AG09309 (cell line): ENCODE data around the gene TMEM266.

Experiments
- DNase-seq: peaks from one replicate; pipeline ENCODE4 v3.0.0-alpha.2; 2010; ENCODE audit warnings: low read depth
- H3K4me3 ChIP-seq: 2 replicates; pipeline ENCODE4 v1.5.1; 2011; ENCODE audit warnings: mild to moderate bottlenecking, low read depth, low read length, moderate library complexity; ENCODE audit not compliant: control insufficient read depth
- TF ChIP-seq, protein P1 (sequence below): IDR thresholded peaks from 2 replicates; pipeline ENCODE4 v1.5.1; 2011; ENCODE audit warnings: mild to moderate bottlenecking, low read depth, low read length, inconsistent platforms; ENCODE audit not compliant: insufficient read depth, control insufficient read depth; ENCODE audit errors: missing control alignments

Gene TMEM266

DNA sequence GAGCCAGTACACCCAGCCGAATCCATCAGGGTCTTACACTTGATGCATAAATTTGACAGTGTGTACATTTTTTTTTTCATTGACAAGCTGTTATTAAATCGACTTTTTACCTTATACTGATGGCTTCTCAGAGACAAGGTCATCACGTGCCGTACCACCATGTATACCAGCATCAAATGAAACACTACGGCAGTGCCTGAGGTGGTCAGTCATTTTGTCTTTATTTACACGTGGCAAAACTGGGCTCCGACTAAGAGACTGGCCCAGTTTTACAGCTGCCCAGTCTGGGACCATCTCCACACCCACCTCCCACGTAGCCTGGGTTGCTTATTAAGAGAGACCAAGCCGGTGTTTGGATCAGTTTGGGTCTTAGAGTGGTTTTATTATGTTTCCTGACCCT, 57.4 kb downstream of the TMEM266 start:
- H3K4me3 ChIP-seq, result no peak overlapping the region
- DNase-seq, result no peak
- TF ChIP-seq, protein P1, sequence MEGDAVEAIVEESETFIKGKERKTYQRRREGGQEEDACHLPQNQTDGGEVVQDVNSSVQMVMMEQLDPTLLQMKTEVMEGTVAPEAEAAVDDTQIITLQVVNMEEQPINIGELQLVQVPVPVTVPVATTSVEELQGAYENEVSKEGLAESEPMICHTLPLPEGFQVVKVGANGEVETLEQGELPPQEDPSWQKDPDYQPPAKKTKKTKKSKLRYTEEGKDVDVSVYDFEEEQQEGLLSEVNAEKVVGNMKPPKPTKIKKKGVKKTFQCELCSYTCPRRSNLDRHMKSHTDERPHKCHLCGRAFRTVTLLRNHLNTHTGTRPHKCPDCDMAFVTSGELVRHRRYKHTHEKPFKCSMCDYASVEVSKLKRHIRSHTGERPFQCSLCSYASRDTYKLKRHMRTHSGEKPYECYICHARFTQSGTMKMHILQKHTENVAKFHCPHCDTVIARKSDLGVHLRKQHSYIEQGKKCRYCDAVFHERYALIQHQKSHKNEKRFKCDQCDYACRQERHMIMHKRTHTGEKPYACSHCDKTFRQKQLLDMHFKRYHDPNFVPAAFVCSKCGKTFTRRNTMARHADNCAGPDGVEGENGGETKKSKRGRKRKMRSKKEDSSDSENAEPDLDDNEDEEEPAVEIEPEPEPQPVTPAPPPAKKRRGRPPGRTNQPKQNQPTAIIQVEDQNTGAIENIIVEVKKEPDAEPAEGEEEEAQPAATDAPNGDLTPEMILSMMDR, result no peak

GRCh38 chr15:76118767-76119166, 59.0 kb downstream of the TMEM266 start:
- DNase-seq, result no peak
- H3K4me3 ChIP-seq, result no peak overlapping the region
- TF ChIP-seq, protein P1, result no peak

DNA sequence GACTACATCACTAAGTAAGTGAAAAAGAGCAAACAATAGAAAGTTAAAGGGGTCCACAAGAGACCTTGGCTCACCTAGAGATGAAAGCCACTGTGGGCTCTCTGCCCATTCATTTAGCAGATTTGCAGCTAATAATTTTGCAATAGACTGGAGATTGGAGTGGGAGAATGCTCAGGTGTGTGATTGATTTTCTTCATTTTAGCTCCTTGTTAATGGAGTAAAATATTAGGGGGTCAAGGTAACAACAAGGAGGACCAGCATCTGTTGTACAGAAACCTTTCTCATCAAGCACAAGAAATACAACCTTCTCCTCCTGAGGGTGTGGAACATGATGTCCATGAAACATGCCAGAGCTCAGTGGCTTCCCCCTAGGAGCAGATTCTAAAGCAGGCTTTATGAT, 63.2 kb downstream of the TMEM266 start:
- no peak overlapping the region for H3K4me3 ChIP-seq
- TF ChIP-seq, protein P1, result no peak
- no peak for DNase-seq

GRCh38 chr15:76127169-76127568, 67.4 kb downstream of the TMEM266 start:
- TF ChIP-seq, protein P1, result no peak
- no peak overlapping the region for H3K4me3 ChIP-seq
- DNase-seq, result no peak

- no peak overlapping the region for H3K4me3 ChIP-seq
- TF ChIP-seq, protein P1, result no peak
- DNase-seq, result no peak
These were observed 68.1 kb downstream of the TMEM266 start for GRCh38 chr15:76127880-76128279.

DNA sequence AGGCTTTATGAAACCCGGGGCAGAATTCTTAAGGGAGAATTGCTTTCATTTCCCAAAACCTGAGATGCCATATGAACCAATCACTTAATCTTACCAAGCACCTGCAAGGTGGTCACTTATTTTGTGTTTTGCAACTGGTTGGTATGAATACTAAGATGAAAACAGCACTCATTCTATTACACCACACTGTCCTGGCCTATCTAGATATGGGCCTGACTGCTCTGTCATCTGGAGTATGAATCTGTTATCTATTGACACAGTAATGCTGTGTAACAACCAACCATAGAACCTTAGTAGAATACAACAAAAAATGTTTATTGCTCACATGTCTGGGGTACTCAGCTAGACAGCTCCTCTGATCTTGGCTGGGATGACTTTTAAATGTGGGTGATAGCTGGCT, 74.8 kb downstream of the TMEM266 start:
- TF ChIP-seq, protein P1, result no peak
- no peak overlapping the region for H3K4me3 ChIP-seq
- DNase-seq, result no peak

DNA sequence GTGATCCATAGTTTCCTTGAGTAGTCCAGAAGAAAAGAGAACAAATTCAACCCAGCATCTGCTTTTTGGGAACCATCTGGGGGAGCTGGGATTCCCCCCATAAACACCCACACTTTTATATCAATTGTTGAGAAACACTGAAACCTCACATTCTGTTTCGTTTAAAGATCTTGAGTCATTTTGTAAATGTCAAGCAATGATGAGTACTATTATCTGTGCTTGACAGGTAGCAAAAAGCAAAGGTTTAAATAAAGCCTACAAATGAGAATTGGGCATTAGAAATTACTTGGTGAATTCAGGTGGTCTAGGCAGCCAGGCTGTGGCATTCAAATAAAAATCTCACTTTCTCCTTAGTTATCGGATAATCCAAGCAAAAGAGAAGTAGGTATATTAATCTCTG, 75.7 kb downstream of the TMEM266 start:
- no peak overlapping the region for H3K4me3 ChIP-seq
- TF ChIP-seq, protein P1, result no peak
- no peak for DNase-seq
